Urothelium cell line (cell line): ENCODE measurements around the gene G6PC3.
A peak's percentile ranks its signal among the peaks of the same experiment; 100 is the strongest.
"Not testable (repeated sequence)": the region's sequence is repeated elsewhere in the genome, so short reads cannot be mapped to it uniquely, and the experiment has no call there.

Source experiments
- DNase-seq: peaks from one replicate; pipeline ENCODE4 v3.0.0; 2011; ENCODE audit warnings: low spot score, mixed read lengths
- FAIRE-seq: peaks from 2 replicates; lab custom pipeline; 2011; peaks lifted over from hg19 to GRCh38; lab: Jason Lieb, UNC

G6PC3 gene

DNA sequence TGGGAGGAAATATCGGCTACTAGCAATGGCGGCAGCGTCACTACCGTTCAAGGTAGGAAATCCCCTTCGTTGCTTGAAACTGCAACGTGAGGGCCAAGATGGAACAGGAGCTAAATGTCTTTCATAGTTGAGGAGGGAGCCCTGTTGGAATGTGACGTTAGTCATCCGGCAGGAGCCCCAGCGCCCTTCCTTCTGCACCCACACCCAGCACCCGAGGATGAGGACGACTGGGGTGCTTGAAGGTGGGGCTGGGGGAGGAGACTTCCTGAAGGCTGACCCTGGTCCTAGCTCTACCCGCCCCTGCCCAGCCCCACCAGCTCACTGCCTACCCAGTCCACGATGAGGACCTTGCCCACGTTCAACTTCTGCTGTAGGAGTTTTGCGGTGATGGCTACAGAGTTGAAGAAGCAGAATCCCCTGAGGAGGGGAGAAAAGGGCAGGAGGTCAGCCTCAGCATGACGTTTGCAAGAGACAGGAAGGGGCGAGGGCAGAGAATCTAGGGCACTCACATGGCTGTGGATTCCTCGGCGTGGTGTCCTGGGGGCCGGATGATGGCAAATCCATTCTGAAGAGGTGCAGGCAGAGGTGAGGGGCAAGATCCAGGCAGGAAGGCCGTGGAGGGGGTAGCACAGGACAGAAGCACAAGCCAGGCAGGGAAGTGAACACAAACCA, 11.9 kb downstream of the G6PC3 start:
- FAIRE-seq (peak; percentile 9), DNase-seq (no peak)

DNA sequence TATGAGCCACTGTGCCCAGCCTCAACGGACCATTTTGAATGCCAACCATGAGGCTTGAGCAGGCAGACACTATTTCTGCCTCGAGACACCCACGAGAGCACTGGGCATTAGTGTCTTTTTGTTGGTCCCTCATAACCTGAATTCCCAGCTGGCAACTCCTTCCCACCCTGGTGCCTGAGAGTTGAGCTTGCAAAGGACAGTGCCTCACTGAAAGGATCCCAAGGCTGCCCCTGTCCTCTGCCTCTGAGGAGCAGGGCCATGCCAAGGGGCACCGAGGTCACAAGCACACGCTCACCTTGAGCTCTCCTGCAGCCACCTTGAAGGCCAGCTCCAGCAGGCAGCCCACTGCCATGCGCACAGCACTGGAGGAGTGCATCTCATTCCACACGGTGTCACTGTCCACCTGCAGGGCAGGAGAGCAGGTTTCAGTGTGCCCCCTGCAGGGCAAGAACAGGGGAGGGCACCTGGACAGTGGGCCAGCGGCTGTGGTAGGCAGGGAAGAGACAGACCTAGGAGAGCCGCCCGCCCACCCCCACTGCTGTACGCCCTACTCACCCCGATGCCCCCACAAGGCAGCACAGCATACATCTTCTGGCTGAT, 12.8 kb downstream of the G6PC3 start:
- FAIRE-seq = no peak

DNA sequence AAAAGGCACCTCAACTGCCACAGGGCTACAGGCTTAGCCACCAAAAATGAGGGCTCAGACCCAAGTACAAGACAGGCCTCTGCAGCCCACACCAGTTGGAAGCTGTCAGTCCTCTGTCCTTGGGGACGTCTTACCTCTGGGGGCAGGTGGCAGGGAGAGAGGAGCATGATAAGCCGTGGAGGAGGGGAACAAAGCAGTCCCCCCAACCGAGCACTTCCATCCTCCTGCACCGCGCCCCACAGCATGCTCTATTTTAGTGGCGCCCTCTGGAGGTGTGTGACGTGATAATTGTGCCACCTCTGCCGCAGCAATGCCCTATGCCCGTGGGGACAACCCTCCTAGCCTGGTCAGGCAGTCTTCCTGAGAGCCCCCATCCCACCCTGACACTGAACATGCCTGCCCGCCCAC, 13.6 kb downstream of the G6PC3 start:
- peak; percentile 37 for DNase-seq
- FAIRE-seq = no peak

More for the DNA sequence above, 12.8 kb downstream of the G6PC3 start:
- no peak for DNase-seq

DNA sequence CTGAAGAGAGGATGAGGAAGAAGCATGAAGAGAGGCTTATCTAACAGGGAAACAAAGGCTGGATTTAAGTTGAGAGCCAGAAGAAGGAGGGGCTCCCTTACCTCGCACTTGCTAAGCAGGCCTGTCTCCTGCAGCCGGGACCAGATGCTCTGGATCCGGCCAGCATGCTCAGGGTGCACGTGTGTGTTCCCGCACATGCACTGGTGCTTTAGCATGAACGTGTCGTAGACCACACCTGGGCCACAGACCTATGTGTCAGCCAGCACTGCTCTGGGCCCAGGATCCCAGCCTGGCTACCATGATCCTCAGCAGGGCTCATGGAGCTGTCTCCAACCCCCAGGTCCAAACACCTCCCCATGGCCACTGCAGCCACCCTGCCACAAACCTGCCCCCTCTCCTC, 14.4 kb downstream of the G6PC3 start:
- FAIRE-seq (no peak), DNase-seq (no peak)

DNA sequence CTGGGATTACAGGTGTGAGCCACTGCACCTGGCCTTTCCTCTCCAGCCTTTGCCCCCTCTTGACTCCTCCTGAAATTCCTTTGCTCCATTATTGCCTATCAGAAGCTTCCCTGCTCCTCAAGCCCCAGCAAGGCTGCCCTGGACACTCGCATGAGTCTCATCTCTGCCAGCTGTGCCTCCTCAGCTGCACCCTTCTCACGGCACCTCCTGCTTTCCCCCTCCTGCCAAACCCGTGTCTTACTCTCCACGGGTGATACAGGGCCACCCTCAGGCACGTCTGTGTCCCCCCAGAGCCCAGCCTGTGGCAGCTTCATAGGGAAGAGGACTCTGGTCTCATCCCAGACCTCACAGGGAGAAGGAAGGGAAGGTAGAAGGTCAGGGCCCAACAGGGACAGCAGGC, 15.4 kb downstream of the G6PC3 start:
- DNase-seq (no peak), FAIRE-seq (no peak)

DNA sequence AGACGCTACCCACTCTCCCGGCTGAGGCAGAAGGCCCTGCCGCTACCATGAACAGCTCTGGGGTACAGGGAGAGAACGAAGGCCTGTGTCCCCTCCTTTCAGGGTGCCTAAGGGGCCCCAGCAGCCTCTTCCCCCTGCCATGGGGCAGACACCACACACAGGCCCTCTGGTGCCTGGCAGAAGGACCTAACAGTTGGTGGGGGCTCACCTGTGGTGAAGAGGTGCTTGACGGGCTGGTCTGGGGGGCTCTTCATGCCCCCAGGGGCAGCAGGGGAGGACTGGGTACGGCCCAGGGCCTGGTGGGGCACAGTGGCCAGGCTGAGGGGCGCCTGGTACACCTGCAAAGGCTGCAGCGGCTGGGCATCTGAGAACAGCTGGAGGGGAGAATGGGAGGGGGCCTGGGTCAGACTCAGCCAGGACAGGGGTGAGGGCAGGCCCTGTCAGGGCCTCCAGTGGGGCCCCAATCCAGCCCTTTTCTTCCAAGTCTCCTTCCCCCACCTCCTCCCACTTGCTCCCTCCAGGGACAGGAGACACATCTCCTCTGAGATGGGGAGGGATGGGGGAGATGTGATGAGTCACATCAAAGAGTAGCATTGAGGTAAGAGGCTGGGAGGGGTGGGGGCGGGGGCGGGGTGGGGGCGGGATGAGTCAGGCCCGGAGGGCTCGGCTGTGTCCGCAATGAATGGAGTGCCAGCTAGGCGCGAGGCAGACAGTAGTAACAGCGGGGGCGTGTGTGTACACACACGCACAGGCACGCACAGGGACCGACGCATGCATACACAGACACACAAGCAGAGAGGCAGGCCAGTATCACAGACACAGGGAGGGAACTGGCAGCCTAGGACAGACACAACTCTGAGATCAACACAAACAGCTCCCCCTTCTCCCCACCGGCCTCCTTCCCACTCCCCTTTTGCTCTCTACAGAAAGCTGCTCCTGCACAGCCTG, 16.1 kb downstream of the G6PC3 start:
- FAIRE-seq = peak; percentile 97

DNA sequence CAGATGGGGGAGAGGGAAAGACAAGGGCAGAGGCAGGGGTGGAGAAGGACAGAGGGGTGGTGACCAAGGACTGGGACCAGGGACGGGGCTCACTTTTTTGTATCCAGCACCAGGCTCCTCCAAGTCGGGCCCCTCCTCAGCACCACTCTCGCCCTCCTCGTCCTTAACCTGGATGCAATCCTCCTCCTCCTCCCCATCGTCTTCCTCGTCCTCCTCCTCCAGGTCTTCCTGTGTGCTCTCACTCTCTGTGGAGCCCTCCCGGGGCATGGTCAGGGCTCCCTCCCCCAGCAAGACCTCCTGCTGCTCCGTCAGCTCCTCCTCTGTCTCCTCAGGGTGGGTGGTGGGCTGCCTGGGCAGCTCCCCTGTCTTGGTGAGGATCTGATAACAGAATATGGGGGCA, 16.8 kb downstream of the G6PC3 start:
- FAIRE-seq = no peak
- DNase-seq = no peak

More for the DNA sequence above, 16.1 kb downstream of the G6PC3 start:
- peak; percentile 96 for DNase-seq

DNA sequence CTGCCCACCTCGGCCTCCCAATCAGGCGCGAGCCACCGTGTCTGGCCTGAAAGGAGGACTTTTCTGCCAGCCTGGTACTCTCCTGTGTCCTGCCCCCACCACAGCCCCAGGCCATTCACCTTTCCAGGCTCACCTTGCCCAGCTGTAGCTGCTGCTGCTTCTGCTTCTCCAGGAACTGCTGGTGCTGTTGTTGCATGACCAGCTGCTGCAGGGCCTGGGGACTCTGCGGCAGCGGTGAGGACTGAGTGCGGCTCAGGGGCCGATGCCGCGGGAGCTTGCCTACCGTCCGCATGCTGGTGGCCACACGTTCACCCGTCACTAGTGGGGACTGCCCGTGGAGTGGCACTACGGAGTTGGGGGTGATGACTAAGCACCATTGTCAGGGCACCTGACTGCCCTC, 17.7 kb downstream of the G6PC3 start:
- DNase-seq (no peak), FAIRE-seq (no peak)

DNA sequence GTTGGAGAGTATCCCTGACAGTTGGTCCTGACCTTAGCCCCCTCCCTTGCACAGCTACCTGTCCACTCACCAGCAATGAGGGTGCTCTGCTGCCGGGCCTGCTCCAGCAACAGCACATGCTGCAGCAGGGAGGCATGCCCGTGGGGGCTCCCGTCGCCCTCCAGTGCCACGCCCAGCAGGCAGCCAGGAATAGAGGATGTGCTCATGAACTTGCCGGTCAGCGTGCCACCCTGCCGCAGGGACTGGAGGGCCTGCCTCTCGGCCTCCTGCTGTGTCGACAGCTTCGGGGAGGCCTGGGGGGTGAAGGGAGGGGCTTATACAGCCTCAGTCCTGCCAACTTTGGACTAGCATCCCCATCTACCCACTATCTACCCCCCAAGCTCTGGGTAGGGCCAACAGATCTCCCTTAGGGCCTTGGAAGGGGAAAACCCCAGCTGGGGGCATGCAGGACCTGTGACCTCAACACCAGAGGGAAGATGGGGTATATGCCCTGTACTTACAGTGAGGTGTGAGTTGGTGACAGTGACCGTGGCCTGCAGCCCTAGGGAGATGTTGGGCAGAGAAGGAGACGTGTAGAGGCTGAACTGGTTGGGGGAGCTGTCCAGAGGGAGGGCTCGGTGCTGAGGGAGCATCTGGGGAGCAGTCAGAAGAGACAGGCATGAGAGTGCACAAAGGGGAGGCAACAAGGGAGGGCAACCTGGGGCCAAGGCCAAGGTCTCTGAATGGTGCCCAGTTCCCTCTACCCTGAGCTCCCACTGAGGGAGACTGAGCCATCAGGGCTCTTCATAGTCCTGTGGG, 20.9 kb downstream of the G6PC3 start:
- DNase-seq (no peak), FAIRE-seq (no peak)

DNA sequence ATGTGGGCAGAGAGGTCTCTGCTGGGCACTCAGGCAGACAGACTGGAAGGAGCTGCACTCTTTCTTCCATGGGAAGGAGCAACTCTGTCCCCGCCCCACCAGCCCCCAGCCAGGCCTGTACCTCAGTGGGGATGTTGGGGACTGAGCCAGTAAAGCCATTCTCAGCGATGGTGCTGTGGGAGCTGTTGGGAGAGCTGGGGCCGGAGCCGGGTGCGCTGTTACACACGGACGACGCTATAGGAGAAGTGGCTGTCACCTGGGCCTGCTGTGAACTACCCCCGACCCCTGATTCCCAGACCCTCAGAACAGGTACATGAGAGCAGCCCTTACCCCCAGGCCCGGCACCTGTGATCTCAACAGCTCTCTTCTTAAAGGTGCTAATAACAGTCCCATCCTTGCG, 21.5 kb downstream of the G6PC3 start:
- FAIRE-seq (no peak), DNase-seq (no peak)

DNA sequence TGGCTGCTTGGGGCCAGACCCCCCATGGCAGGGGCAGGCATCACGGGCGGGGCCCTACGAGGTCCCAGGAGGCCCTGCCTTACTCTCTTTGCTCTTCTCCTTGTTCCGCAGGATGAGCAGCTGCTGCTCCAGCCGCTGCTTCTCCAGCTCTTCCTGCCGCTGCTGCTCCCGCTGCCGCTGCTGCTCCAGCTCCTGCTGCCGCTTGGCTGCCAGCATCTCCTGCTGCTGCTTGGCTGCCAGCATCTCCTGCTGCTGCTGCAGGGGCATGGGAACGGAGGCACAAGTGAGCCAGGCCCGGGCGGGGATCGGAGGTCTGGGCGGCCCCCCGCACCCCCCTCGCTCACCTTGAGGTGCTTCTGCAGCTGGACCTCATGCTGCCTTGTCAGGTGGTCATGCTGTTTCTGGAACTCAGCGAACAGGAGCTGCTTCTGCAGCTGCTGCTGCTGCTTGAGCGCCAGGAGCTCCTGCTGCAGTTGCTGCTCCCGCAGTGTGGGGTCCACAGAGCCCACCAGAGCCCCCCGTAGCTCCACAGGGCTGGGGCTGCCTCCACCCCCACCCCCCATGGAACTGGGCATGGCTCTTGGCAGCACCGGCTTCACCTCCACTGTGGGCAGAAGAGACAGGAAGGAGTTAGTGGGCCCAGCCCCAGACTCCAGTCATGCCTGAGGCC, 22.8 kb downstream of the G6PC3 start:
- FAIRE-seq (no peak), DNase-seq (no peak)

DNA sequence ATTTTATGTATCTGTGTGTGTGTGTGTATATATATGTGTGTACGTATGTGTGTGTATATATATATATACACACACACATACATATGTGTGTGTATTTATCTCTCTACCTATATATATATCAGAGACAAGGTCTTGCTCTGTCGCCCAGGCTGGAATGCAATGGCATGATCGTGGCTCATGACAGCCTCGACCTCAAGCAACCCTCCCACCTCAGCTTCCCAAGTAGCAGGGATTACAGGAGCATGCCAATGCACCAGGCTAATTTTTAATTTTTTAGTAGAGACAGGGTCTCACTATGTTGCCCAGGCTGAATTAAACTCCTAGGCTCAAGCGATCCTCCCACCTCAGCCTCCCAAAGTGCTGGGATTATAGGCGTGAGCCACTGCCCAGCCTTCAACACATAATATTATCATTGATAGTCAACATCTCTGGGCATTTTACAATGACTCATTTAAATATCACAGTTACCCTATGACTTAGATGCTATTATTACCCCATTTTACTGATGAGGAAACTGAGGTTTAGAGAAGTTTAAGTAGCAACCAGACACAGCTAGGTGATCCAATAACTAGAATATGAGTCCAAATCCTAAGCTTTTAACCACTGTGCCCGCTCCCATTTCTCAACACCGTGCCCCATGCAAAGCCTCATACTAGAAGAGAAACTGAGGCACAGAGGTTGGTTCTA, 24.3 kb downstream of the G6PC3 start:
- DNase-seq = no peak
- FAIRE-seq = peak; percentile 20

DNA sequence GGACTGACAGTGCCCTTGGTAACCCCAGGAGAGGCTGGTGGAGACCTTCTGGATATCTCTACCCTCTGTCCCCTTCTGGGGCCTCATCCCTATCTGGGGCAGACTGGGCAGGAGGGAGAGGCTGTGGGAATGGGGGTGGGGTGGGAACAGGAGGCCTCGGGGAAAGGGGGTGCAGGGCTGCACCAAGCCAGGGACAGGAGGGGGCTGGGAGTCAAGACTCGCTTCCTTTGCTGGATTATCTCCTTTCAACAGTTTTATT, 24.8 kb downstream of the G6PC3 start:
- FAIRE-seq (no peak), DNase-seq (no peak)

DNA sequence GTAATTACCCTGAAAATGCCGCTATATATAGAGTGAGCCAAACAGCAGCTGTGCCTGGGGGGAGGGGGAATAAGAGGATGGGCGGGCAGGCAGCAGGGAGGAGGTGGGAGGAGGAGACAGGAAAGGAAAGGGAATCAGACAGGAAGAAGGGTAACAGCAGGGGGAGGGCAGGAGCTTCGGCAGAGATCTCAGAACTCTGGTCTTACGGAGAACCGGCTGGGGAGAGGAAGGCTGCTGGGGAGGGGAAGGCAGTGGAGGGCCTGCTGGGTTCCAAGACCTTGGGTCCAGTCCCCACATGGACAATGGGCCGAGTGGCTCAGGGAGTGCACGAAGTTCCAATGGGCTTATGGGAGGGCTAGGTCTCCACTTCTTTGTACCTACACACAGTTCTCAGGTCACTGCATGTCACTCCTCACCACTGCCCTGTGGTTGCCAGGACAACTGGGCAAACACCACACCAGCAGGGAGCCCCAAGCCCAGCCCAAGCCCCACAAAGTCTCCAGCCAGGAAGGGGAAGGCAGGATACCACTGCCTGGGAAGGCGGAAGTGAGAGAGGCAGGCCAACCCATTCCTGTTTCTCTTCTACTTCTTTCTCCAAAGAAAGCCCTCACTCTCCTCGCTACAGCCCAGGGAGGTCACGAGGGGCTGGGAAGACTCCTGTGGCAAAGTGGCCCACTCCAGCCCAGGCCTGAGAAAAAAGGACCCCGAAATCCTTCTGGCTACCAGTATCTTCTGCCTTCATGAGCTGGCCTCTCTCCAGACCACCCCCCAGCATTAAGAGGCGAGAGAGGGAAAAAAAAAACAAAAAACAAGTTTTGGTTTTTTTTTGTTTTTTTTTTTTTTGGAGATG, 25.3 kb downstream of the G6PC3 start:
- FAIRE-seq (peak; percentile 95), DNase-seq (peak; percentile 83)

DNA sequence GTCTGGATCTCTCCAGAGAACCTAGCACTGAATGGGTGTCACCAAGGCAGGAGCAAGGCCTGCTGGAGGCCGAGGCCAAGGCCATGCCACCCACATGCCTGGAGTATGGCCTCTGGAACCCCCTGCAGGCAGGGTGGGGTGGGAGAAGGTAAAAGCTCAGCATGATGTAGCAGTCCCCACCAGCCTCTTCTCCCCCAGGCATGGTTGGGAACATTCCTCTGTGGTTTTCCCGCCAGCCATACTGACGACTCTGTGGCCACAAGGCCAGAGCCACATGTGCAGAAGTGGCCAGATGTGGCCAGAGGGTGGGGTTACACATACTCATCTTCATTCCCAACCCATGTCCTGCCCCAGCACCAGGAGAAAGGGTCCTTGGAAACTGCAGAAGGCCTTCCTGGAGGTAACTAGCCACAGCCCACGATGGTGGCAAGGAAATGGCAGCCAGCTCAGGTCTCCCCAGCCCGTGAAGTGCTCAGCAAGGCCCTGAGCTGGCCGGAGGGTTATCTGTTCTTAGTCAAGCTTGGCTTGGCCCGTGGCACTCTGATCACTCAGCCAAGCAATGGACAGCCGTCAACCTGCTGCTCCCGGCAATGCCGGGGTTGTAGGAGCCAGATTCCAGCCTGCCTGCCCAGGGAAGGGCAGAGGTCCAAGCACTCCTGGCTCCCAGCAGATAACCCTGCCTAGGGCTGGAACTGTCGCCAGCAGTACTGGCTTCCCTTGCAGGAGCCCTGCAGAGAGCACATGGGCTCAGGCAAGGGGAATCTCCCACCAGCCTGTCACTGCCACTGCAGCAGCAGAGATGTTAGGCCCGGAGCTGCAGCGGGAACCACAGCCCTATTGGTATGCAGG, 26.8 kb downstream of the G6PC3 start:
- no peak for DNase-seq
- FAIRE-seq = no peak

DNA sequence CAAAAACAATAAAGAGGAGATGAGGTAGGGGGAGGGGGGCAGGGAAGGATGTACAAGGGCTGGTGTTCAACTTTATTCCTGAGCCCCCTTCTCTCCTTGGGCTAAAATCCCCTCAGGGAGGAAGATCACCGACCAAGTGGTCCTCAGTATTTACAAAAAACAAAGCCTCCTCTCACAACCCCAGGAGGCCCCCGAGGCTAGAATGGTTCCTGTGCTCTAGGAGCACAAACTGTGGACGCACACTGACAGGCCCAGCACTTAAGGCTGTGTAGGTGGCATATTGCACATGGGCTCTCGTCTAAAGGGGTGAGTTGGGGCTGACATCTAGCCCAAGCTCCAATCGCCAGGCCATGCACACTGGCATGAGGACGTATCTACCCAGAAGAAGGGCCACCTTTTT, 31.3 kb downstream of the G6PC3 start:
- not testable (repeated sequence) for DNase-seq, FAIRE-seq

DNA sequence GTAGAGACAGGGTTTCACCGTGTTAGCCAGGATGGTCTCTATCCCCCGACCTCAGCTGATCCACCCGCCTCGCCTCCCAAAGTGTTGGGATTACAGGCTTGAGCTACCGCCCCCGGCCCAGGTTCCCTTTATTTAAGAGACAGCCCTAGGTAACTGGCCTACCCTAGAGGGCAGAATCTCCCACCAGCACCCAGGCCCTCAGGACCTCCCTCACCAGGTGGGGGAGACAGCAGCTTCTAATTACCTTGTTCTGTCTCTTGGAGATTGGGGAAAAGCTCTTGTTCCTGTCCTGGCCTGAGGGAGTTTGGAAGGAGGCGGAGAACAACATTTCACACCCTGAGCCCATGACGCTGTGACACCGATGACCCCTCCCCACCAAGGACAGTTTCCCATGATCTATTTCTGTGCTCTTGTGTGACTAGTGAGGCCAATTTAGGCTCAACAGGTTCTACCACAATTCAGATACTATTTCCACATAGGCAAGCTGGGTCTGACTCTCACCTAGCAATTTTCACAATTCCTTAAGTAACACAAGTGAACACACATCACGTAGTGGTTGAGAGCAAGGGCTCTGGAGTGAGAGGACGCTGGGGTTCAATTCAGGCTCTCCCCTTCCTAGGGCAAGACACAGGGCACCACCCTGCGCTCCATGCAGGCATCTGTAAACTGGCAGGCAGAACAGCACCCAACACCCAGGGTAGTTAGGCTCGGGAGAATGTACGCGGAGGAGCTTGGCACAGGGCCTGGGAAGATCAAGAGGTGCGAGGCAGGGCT, 32.5 kb downstream of the G6PC3 start:
- FAIRE-seq = no peak
- DNase-seq = no peak
